SU-DHL-6 (cell line): ENCODE results near the gene MYT1.

Experiments used
- CTCF ChIP-seq: fragments of 200-600 bp; sonication (generic); IDR thresholded peaks from one replicate; pipeline ENCODE4 v1.5.1; 2017; ENCODE audit warnings: antibody characterized with exemption, mild to moderate bottlenecking, low read length, moderate library complexity; ENCODE audit not compliant: insufficient read depth, poor library complexity, severe bottlenecking
- EZH2phosphoT487 ChIP-seq: fragments of 200-600 bp; sonication (generic), shearing (Covaris generic); conservative IDR thresholded peaks from 2 replicates; pipeline ENCODE4 v1.6.1; 2018; ENCODE audit warnings: mild to moderate bottlenecking, antibody characterized with exemption, low read length, moderate library complexity, mixed read lengths

GRCh38 chr20:64238851-64239387 lies 74.7 kb downstream of the MYT1 start:
- TF ChIP-seq CTCF (no peak), EZH2phosphoT487 (no peak)
